Skin of body (tissue), 2 donors: ENCODE measurements around the gene LSG1. TPM values are rescaled to one million over a fixed set of nuclear protein-coding genes. Genes with fewer than 3 reads are reported as not detected.
A peak's percentile ranks its signal among the peaks of the same experiment; 100 is the strongest.

Experiments
- DNase-seq: peaks from one replicate; lab custom pipeline; 2025; lab: John Stamatoyannopoulos, UW
- total RNA-seq: library from RNA; depleted of rRNA; stranded (reverse); fragments of >200 nt; gene quantifications from one replicate; pipeline ENCODE4 v1.2.3, GENCODE V29; 2014

Gene LSG1
- total RNA-seq, 1 donor from 2014 or later: 41.4 TPM

DNA sequence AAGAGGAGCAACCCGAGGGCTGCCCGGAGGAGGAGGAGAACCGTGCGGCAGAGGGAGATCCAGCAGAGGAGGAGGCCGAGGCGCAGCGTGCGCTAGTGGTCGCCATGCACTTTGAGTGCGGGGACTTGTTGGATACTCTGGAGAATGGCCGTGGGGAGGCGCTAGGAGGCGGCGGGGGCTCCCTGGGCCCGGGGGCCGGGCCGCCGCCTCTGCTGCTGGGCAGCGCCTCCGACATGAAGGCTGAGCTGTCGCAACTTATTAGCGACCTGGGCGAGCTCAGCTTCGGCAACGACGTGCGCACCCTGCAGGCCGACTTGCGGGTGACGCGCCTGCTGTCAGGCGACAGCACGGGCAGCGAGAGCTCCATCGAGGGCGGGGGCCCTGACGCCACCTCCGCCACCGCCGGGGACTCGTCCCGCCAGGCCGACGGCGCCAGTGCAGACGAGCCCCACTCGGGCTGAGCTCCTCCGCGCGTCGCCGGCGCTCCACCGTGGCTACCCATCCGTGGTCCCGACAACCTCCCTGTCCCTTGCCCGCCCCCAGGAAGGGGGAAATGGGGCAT, 15.7 kb upstream of the LSG1 start:
- no peak for DNase-seq

GRCh38 chr3:194686816-194687637, 15.0 kb upstream of the LSG1 start:
- DNase-seq: no peak

GRCh38 chr3:194686414-194686815, 14.4 kb upstream of the LSG1 start:
- DNase-seq: no peak

GRCh38 chr3:194685718-194686413, 13.9 kb upstream of the LSG1 start, which contains the start of gene FAM43A:
FAM43A (plus strand) TSS chr3:194685883; CDS start chr3:194686827, 944 bp downstream.
- peak; percentile 83 for DNase-seq

DNA sequence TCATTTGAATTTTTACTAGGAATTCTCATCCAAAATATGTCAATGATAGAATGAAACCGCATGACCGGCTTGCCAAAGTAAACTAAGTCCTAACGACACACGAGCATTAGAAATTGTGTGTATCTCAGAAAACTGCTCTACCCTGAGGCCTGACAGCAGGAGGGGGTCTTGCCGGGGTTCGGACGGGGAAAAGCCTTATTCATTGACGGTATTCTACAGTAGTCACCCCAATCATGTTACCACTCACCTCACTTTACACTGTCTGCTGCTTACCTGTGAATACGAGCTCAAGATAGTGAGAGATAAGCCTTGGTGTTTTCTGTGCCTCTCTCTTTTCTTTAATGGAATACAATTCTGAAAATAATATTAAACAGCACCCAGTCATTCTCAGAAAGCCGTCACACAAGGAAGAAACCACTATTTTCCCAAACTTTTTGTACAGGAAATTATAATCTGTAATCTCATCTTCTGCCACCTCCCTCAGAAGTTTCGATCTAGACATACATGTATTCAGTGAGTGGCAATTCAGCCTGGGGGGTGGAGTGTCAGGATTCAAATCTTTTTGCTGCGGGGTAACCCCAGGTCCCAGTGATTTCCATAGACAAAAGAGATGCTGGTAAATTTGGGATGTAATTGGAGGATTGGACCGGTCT, 13.2 kb upstream of the LSG1 start:
- DNase-seq: no peak

DNA sequence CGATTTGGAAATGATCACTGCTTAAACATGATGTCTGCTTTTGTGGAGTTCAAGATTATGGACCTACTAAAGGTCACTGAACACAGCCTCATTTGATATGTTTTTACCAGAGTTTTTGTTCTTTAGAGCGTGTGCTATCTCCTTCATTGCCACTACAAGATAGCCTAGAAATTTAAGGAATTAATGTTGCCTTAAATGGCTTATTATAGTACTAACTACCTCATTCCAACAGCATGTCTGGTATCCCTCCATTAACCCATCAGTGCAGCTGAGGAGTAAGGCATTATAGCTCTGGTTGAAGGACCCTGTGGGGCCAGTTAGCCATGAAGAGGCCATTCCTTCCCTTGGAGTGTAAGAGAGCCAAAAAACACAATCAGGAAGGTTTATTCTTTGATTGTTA, 11.4 kb upstream of the LSG1 start:
- DNase-seq: no peak

DNA sequence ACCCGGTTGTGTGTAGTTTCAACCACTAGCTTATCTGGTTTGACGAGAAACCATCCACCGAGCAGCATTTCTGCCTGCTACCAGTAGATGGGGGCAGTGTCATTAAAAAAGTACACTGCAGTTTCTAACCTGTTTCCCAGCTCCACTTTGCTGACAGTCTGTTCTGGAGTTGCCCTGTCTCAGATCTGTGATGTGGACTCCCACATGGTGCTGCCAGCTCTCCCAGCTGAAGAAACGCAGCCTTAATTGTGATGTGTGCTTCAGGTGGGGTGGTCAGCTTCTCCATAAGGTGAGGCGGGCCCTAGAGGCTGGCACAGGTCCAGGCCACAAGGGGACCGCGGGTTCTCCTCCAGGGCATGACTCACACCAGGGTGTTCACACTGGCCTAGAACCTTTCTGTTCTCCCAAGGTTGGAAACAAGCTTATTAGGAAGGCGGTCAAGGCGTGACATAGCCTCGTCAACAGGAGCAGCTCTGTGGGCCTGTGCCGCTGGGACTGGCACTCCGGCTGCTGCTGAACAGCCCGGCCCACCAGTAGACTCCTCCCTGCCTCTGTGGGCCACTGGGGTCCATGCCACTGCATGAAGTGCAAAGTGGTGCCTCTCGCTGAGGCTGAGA, 10.8 kb upstream of the LSG1 start:
- peak; percentile 82 for DNase-seq

- DNase-seq: no peak
Measured at GRCh38 chr3:194682189-194682693, 10.2 kb upstream of the LSG1 start.

DNA sequence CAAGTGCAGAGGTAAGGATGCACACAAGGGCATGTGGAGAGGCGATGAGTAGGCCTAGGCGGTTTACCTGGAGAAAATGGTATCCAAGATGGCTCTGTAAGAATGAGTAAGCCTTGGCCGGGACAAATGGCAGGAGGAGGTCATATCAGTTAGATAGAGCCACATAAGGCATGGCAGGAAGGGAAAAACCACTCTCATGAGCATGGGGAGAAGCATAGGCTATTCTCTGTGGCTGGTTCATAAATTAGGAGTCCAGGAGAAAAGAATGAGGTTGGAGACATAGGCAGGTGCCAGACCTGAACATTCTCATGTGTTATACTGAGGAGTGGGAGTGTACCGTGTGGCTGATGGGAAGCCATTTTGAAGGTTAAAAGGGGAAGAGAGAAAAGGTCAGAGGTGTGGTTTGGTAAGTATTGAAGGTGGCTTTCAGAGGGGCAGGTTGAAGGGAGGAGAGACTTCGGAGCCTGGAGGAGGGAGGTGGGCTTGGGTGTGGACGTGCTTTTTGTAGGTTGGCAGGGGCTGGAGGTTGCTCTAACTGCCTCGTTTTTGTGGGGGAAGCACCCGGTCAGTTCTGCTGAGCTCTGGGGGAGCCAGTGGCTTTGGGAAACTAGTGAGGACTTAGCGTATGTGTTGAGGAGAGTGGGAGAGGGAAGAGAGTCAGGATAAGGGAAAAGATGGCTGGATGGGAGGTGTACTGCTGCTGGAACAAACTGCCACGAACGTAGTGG, 9.1 kb upstream of the LSG1 start:
- DNase-seq: no peak

DNA sequence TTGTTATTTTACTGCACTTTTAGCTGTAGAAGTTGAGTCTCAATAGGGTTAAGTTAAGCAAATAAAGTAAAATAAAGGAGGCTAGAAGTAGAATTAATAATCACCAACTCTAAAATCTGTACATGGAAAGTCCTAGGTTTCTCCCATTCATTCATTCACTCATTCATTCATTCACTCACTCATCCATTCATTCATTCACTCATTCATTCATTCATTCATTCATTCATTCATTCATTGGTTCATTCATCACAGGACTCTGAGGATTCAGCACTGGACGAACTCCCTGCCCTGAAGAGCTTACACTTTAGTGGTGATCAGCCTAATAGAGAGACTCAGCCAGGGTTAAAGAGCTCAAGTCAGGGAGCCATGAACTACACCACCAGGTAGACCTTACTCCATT, 4.5 kb upstream of the LSG1 start:
- DNase-seq: no peak

GRCh38 chr3:194675680-194676079, 3.7 kb upstream of the LSG1 start:
- no peak for DNase-seq

GRCh38 chr3:194675081-194675640, 3.2 kb upstream of the LSG1 start:
- DNase-seq: no peak

GRCh38 chr3:194673761-194674160, 1.8 kb upstream of the LSG1 start:
- no peak for DNase-seq

- DNase-seq: no peak
Measured at GRCh38 chr3:194672876-194673275, 885 bp upstream of the LSG1 start.

- DNase-seq: no peak
Measured at GRCh38 chr3:194671511-194671899, 486 bp downstream of the LSG1 start.

DNA sequence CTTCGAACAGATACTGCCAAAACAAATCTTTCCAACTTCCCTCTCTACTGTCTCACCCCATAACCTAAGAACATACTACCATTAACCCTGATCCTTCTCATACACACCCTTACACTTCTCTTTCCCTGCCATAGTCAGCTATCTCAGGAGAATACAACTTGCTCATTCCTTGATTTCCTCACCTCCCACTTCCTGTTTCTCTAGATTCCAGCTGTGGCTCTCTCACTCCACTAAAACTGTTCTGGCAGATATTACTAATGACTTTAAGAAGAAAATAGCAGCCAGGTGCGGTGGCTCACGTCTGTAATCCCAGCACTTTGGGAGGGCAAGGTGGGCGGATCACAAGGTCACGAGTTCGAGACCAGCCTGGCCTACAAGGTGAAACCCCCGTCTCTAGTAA, 4.6 kb downstream of the LSG1 start:
- no peak for DNase-seq

- DNase-seq: no peak
Measured at GRCh38 chr3:194664857-194665256, 7.1 kb downstream of the LSG1 start.

GRCh38 chr3:194661946-194662345, 10.0 kb downstream of the LSG1 start:
- no peak for DNase-seq

GRCh38 chr3:194661374-194661773, 10.6 kb downstream of the LSG1 start:
- no peak for DNase-seq

DNA sequence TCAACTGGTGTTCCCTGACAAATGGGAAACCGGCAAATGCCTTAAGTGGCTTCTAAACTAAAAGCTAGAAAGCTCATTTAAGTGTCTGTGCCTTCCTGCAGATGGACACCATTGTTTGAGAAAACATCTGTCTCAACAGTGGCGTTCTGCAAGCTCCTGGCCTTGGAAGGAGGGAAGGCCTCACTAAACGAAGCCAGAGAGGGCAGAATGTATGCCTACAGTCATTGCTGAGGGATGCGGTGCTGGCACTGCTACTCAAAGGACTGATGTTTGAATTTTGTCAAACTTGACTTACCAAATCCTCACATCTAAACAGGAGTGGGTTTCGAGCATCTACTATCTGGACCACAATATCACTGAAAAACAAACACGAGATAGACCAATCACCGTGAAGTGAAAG, 12.2 kb downstream of the LSG1 start:
- DNase-seq: no peak
